K562 (cell line): ENCODE data around the gene TRNAU1AP. TPM values are rescaled to one million over a fixed set of nuclear protein-coding genes. Genes with fewer than 3 reads are reported as not detected.

Experiments
- ATAC-seq: fragments of 200-7000 bp; cut with Tn5 transposase; 3 replicates; pipeline ENCODE4 v1.9.1; 2020; ENCODE audit warnings: moderate library complexity
- BruUV-seq: library from RNA; stranded (reverse); fragments of 400-500 nt; replicated peaks from 2 replicates; lab custom pipeline; 2021; lab: Mats Ljungman, UMichigan
- CTCF ChIA-PET: fragments of 300-600 bp; formaldehyde crosslinking; extraction: SDS; loops from one replicate; lab custom pipeline; 2021; ENCODE audit warnings: low intra/inter-chr PET ratio; lab: Yijun Ruan, JAX
- POLR2A ChIA-PET: fragments of 300-600, 350-650 bp; sonication (Branson Sonifier 250); formaldehyde crosslinking; extraction: SDS; loops from one replicate; lab custom pipeline; 2021; ENCODE audit warnings: antibody characterized with exemption, inconsistent platforms; lab: Yijun Ruan, JAX
- DNase-seq, 4 experiments: peaks; one replicate each; pipeline versions ENCODE4 v3.0.0 to v3.0.0-alpha.2; 2011 to 2018; ENCODE audit warnings: low spot score in 3 of 4, mixed read lengths in 3 of 4; ENCODE audit errors: extremely low read depth in 1 of 4
- FAIRE-seq: peaks from 2 replicates; lab custom pipeline; 2011; peaks lifted over from hg19 to GRCh38; lab: Jason Lieb, UNC
- H2AFZ ChIP-seq: 2 replicates; pipeline ENCODE4 v1.6.0; 2011; ENCODE audit warnings: low read depth, low read length, control low read depth, inconsistent platforms
- H3K27ac ChIP-seq: fragments of 200-600 bp; 3 replicates; pipeline ENCODE4 v1.8.0; 2011; ENCODE audit warnings: low read depth, mild to moderate bottlenecking, control low read depth, inconsistent platforms, low read length, moderate library complexity, mixed read lengths; ENCODE audit errors: extremely low read depth
- H3K27me3 ChIP-seq, 2 experiments: fragments of 300-600 bp in 1 of 2; 2 replicates in 1 of 2; 3 replicates in 1 of 2; pipeline versions ENCODE4 v1.6.0 to v1.8.0; 2011; ENCODE audit warnings: inconsistent platforms in 2 of 2, low read length in 2 of 2, mild to moderate bottlenecking in 1 of 2, mixed read lengths in 1 of 2, moderate library complexity in 1 of 2; ENCODE audit not compliant: control insufficient read depth in 2 of 2, insufficient read depth in 2 of 2
- H3K36me3 ChIP-seq: fragments of 300-600 bp; 3 replicates; pipeline ENCODE4 v1.8.0; 2011; ENCODE audit warnings: mild to moderate bottlenecking, low read length, inconsistent platforms; ENCODE audit not compliant: control insufficient read depth, insufficient read depth
- H3K4me1 ChIP-seq, 2 experiments: fragments of 200-600 bp in 1 of 2; replicated peaks in 1 of 2; 2 replicates in 1 of 2; 3 replicates in 1 of 2; pipeline versions ENCODE4 v1.5.1 to v1.8.0; 2011; ENCODE audit warnings: inconsistent platforms in 2 of 2, low read length in 2 of 2, mild to moderate bottlenecking in 1 of 2, mixed read lengths in 1 of 2, moderate library complexity in 1 of 2; ENCODE audit not compliant: control insufficient read depth in 2 of 2, insufficient read depth in 2 of 2
- H3K4me2 ChIP-seq: 2 replicates; pipeline ENCODE4 v1.6.1; 2011; ENCODE audit warnings: low read length, control low read depth, inconsistent platforms, mixed read lengths; ENCODE audit not compliant: insufficient read depth
- H3K4me3 ChIP-seq: fragments of 200-600 bp; sonication (generic), shearing (Covaris generic); 2 replicates; pipeline ENCODE4 v1.5.1; 2016; ENCODE audit warnings: control low read depth, inconsistent platforms
- H3K79me2 ChIP-seq: fragments of 200-600 bp; 3 replicates; pipeline ENCODE4 v1.8.0; 2011; ENCODE audit warnings: low read length, inconsistent platforms; ENCODE audit not compliant: control insufficient read depth, insufficient read depth
- H3K9ac ChIP-seq, 2 experiments: 2 replicates each; pipeline versions ENCODE4 v1.6.0 to v1.6.1; 2011; ENCODE audit warnings: low read depth in 2 of 2, low read length in 2 of 2, control low read depth in 1 of 2, inconsistent platforms in 1 of 2, mild to moderate bottlenecking in 1 of 2, mixed read lengths in 1 of 2; ENCODE audit not compliant: insufficient read depth in 1 of 2
- H3K9me1 ChIP-seq: one replicate; pipeline ENCODE4 v1.6.0; 2011; ENCODE audit warnings: inconsistent platforms, mild to moderate bottlenecking, low read length, moderate library complexity; ENCODE audit not compliant: control insufficient read depth, insufficient read depth
- H3K9me3 ChIP-seq: replicated peaks from 2 replicates; pipeline ENCODE4 v1.5.1; 2011; ENCODE audit warnings: low read depth, low read length, inconsistent platforms; ENCODE audit not compliant: control insufficient read depth, insufficient read depth
- H4K20me1 ChIP-seq: replicated peaks from 2 replicates; pipeline ENCODE4 v1.6.1; 2011; ENCODE audit warnings: low read length, inconsistent platforms, mixed read lengths; ENCODE audit not compliant: control insufficient read depth, insufficient read depth
- HNRNPK ChIP-seq: fragments of 200-400 bp; formaldehyde crosslinking; IDR thresholded peaks from one replicate; pipeline ENCODE4 v1.6.1; 2018; ENCODE audit warnings: mild to moderate bottlenecking, low read depth, low read length; ENCODE audit not compliant: poor library complexity, severe bottlenecking
- KDM5B ChIP-seq: fragments of 200-600 bp; sonication (generic); IDR thresholded peaks from 2 replicates; pipeline ENCODE4 v1.6.1; 2012; ENCODE audit warnings: low read depth, mild to moderate bottlenecking, moderate library complexity, low read length, control low read depth, inconsistent platforms; ENCODE audit not compliant: insufficient replicate concordance
- ZNF174 ChIP-seq: fragments of 250-450 bp; sonication (Bioruptor Pico); IDR thresholded peaks from 2 replicates; pipeline ENCODE4 v1.4.0; 2020; ENCODE audit warnings: mild to moderate bottlenecking
- WGBS: fragments of 100-300 bp; shearing (Covaris generic); methylation state at CpG from one replicate; pipeline ENCODE4 v1.1.6; 2016; ENCODE audit warnings: low coverage, mixed read lengths; ENCODE audit not compliant: insufficient coverage; ENCODE audit errors: missing lambda C conversion rate; 5-methylcytosine and 5-hydroxymethylcytosine counted together
- in situ Hi-C: fragments of 300-500 bp; cut with MboI; formaldehyde crosslinking; loops from 4 replicates; pipeline ENCODE4 v1.15.0; 2018; ENCODE audit warnings: inconsistent platforms, mixed read lengths
- intact Hi-C: fragments of 100-400 bp; cut with micrococcal nuclease; formaldehyde crosslinking; loops from 2 replicates; pipeline ENCODE4 v1.14.2; 2022
- polyA plus RNA-seq, 8 experiments: library from polyadenylated mRNA; depleted of rRNA in 4 of 8; stranded (reverse) in 5 of 8; unstranded in 3 of 8; fragments of >200 nt; fragmentation: Nextera tagmentation in 2 of 8; fragmentation: Illumina TruSeq in 1 of 8; extraction: Ambion mirVana in 2 of 8; extraction: Trizol in 1 of 8; gene quantifications; 2 replicates each; pipeline versions ENCODE4 v1.2.1 to v1.2.3, GENCODE V29; 2011 to 2014; ENCODE audit warnings: inconsistent platforms in 1 of 8, missing spikeins in 1 of 8
- total RNA-seq, 7 experiments: library from RNA; depleted of rRNA in 6 of 7; stranded (reverse); fragments of >200 nt in 6 of 7; fragmentation: Illumina TruSeq in 2 of 7; extraction: Trizol in 2 of 7; gene quantifications; 2 replicates each; pipeline versions ENCODE4 v1.2.1 to v1.2.3, GENCODE V29; 2011 to 2021; ENCODE audit warnings: low replicate concordance in 1 of 7
- TF ChIP-seq, protein P1 (sequence below): fragments of 200-800 bp; sonication (Bioruptor generic); IDR thresholded peaks from 2 replicates; pipeline ENCODE4 v1.6.1; 2017; ENCODE audit warnings: missing genetic modification characterization, missing compliant biosample characterization

Gene TRNAU1AP
- total and polyA plus RNA-seq, 9 of the 15 experiments (the other 6 are each of a cell fraction or from before 2014, with no cell fraction given): 34.9 to 110 (median 46.3) TPM

DNA sequence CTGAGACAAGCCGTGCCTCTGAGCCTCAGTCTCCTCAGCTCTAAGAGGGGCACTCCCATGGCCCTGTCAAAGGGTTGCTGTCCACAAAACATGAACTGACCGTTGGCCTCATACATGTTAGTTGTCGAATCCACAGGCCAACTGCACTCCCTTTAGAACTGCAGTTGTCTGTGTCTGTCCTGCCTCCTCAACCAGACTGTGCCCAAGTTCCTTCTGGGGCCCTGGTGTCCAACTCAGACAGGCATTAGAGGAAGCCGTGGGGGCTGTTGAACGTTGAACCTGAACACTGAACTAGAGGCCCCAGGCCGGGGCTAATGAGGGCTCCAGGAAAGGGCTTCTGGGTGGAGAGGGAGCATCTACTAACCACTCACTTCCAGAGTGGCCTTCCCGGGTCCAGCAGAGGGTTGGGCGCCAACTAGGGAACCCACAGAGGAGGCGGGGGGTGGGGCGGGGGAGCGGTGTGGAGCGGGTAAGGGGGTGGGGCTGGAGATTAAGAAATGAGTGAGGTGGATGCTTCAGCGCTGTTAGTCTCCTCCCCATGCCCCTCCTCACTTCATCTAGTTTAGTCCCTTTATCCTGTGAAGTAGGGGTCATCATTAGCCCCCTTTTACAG lies 38.9 kb downstream of the TRNAU1AP start, which contains the start of gene RAB42:
RAB42 (plus strand) TSS at position 558 of the 613 bp plus-strand sequence. CDS start 247 bp downstream, outside the sequence.
- ChIA-PET POLR2A (interaction anchor here (0.6 to 1.0 kb wide), 3 partner anchors 10 to 148 kb away, joined by 3 to 6 read pairs (median 3); no protein-coding TSS in a partner anchor), CTCF (no interaction called here)
- DNase-seq (peak; percentile 19 to 84 (median 62)), ATAC-seq (peak; percentile 33), FAIRE-seq (no peak)
- WGBS: 11% methylated on average over 13 of the region's 13 CpGs
- Histone ChIP-seq H3K4me1 (peaks cover 4 to 13% of the 10 kb centered on the region in 2 experiments), H3K9me1 (no peaks in the 10 kb centered on the region), H2AFZ (no peak within 1 kb of the TSS), H3K4me2 (no peak within 1 kb of the TSS), H3K36me3 (no peaks in the 10 kb centered on the region), H3K9me3 (no peaks in the 10 kb centered on the region), H3K27me3 (peaks cover 5 to 6% of the 10 kb centered on the region in 2 experiments; a peak in 3 of 5 replicates), H3K4me3 (no peak within 1 kb of the TSS), H3K79me2 (no peaks in the 10 kb centered on the region), H3K27ac (no peak within 1 kb of the TSS), H4K20me1 (peaks cover 11% of the 10 kb centered on the region), H3K9ac (peak within 1 kb of the TSS in 1 of 2 experiments; percentile 40; a peak in 1 of 4 replicates)
- intact Hi-C loops (no loop called here), in situ Hi-C loops (no loop called here)
- no TSS peak for BruUV-seq
- no peak for TF ChIP-seq HNRNPK
- TF ChIP-seq, protein P1, sequence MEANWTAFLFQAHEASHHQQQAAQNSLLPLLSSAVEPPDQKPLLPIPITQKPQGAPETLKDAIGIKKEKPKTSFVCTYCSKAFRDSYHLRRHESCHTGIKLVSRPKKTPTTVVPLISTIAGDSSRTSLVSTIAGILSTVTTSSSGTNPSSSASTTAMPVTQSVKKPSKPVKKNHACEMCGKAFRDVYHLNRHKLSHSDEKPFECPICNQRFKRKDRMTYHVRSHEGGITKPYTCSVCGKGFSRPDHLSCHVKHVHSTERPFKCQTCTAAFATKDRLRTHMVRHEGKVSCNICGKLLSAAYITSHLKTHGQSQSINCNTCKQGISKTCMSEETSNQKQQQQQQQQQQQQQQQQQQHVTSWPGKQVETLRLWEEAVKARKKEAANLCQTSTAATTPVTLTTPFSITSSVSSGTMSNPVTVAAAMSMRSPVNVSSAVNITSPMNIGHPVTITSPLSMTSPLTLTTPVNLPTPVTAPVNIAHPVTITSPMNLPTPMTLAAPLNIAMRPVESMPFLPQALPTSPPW (CRISPR knock-in tag): peak; percentile 53; the same call in 1 of the 2 replicates
- TF ChIP-seq KDM5B: peak; percentile 46
- no peak for TF ChIP-seq ZNF174 (CRISPR knock-in tag)
